ENCODE data around the gene MAP1LC3B.

DNA sequence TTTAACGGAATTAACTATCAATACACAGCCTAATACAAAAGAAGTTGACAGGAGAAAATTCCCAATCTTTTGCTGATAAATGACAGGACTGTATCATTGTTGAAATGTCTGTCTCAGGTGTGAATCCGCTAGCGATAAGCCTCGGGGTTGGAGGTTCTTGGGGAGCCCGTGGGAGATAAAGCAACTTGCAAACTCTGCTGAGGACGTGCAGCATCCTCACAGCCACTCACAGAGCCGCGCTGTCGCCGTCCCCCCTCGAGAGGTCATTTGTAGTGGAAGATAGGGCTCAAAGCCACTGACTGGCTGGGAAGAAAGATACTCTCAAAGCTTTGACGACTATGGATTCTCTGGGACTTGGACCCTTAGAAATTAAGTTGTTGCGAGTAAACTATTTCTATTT, 17.0 kb downstream of the MAP1LC3B start:
- TF ChIP-seq, protein P1, sequence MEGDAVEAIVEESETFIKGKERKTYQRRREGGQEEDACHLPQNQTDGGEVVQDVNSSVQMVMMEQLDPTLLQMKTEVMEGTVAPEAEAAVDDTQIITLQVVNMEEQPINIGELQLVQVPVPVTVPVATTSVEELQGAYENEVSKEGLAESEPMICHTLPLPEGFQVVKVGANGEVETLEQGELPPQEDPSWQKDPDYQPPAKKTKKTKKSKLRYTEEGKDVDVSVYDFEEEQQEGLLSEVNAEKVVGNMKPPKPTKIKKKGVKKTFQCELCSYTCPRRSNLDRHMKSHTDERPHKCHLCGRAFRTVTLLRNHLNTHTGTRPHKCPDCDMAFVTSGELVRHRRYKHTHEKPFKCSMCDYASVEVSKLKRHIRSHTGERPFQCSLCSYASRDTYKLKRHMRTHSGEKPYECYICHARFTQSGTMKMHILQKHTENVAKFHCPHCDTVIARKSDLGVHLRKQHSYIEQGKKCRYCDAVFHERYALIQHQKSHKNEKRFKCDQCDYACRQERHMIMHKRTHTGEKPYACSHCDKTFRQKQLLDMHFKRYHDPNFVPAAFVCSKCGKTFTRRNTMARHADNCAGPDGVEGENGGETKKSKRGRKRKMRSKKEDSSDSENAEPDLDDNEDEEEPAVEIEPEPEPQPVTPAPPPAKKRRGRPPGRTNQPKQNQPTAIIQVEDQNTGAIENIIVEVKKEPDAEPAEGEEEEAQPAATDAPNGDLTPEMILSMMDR (IDR thresholded peaks at IDR 0.05; ENCODE audit: low read length): no peak
- no peak for TF ChIP-seq EZH2 (optimal IDR thresholded peaks at IDR 0.05; ENCODE audit: low read depth, low read length)

Measured in MM.1S (cell line).